SK-N-MC (cell line): ENCODE results near the gene OR11L1.

ENCODE experiments used
- EZH2 ChIP-seq: fragments of 200-600 bp; sonication (generic); IDR thresholded peaks from one replicate; pipeline ENCODE4 v1.6.1; 2017; ENCODE audit warnings: antibody characterized with exemption
- POLR2AphosphoS5 ChIP-seq: IDR thresholded peaks from 2 replicates; pipeline ENCODE4 v1.6.1; 2012; ENCODE audit warnings: mild to moderate bottlenecking, low read depth, low read length, borderline replicate concordance

DNA sequence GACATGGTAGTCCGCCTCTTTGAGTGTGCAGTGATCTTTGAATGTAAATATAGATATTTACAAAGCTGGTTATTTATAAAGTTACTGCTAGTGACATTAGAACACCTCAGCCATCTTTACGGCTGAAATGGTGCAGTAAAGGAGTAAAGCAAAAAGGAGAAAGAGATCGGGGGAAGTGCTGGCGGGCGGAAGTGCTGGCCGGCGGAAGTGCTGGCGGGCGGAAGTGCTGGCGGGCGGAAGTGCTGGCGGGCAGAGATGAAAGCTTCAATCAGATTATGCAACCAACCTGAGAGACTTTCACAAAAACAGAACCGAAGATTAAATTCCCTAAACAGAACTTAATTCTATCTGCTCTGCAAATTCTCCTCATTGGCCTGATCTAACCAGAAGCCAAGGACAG lies 16.3 kb downstream of the OR11L1 start:
- no peak for TF ChIP-seq POLR2AphosphoS5
- no peak for TF ChIP-seq EZH2
